Panc1 (cell line): ENCODE data around the gene SLC4A4. TPM values are rescaled to one million over a fixed set of nuclear protein-coding genes. Genes with fewer than 3 reads are reported as not detected.

Experiments used
- ATAC-seq: fragments of 200-7000 bp; cut with Tn5 transposase; 2 replicates; pipeline ENCODE4 v1.9.1; 2020; ENCODE audit warnings: mild to moderate bottlenecking, moderate library complexity
- BruUV-seq: library from RNA; stranded (reverse); fragments of 400-500 nt; replicated peaks from 2 replicates; lab custom pipeline; 2021; lab: Mats Ljungman, UMichigan
- CTCF ChIA-PET: fragments of 300-600 bp; sonication (Branson Sonifier 250); formaldehyde crosslinking; loops from one replicate; lab custom pipeline; 2022; ENCODE audit warnings: antibody characterized with exemption; lab: Charles Lee
- POLR2A ChIA-PET: fragments of 300-600 bp; sonication (Branson Sonifier 250); formaldehyde crosslinking; loops from one replicate; lab custom pipeline; 2022; ENCODE audit warnings: antibody characterized with exemption; lab: Charles Lee
- DNase-seq: peaks from one replicate; pipeline ENCODE4 v3.0.0-alpha.2; 2010; ENCODE audit warnings: low read depth, low spot score
- H3K27ac ChIP-seq: 2 replicates; pipeline ENCODE4 v1.5.1; 2011; ENCODE audit warnings: mild to moderate bottlenecking, low read length, inconsistent platforms
- H3K27me3 ChIP-seq: fragments of 200-500 bp; sonication (Bioruptor generic); 2 replicates; pipeline ENCODE4 v1.6.0; 2014; ENCODE audit warnings: low read length, inconsistent platforms; ENCODE audit not compliant: control insufficient read depth, insufficient read depth
- H3K36me3 ChIP-seq: fragments of 200-500 bp; sonication (Bioruptor generic); 2 replicates; pipeline ENCODE4 v1.5.1; 2014; ENCODE audit warnings: inconsistent platforms, mild to moderate bottlenecking, low read length, moderate library complexity; ENCODE audit not compliant: control insufficient read depth, insufficient read depth
- H3K4me1 ChIP-seq: 2 replicates; pipeline ENCODE4 v1.5.1; 2011; ENCODE audit warnings: inconsistent platforms, mild to moderate bottlenecking, low read length, moderate library complexity; ENCODE audit not compliant: control insufficient read depth, insufficient read depth
- H3K4me3 ChIP-seq, 2 experiments: 2 replicates each; pipeline ENCODE4 v1.5.1; 2011 to 2012; ENCODE audit warnings: low read depth in 2 of 2, low read length in 2 of 2, mild to moderate bottlenecking in 2 of 2, inconsistent platforms in 1 of 2, moderate library complexity in 1 of 2
- H3K9me3 ChIP-seq: fragments of 200-500 bp; sonication (Bioruptor generic); 2 replicates; pipeline ENCODE4 v1.5.1; 2014; ENCODE audit warnings: low read depth, mild to moderate bottlenecking, inconsistent platforms, low read length, moderate library complexity; ENCODE audit not compliant: control insufficient read depth, insufficient read depth
- POLR2AphosphoS5 ChIP-seq: IDR thresholded peaks from 2 replicates; pipeline ENCODE4 v1.6.1; 2012; ENCODE audit warnings: mild to moderate bottlenecking, low read depth, low read length, moderate library complexity
- SIN3A ChIP-seq: IDR thresholded peaks from 2 replicates; pipeline ENCODE4 v1.6.1; 2012; ENCODE audit warnings: low read depth, mild to moderate bottlenecking, low read length, moderate library complexity, borderline replicate concordance; ENCODE audit not compliant: insufficient read depth
- TCF7L2 ChIP-seq: IDR thresholded peaks from 2 replicates; pipeline ENCODE4 v1.6.1; 2011; ENCODE audit warnings: mild to moderate bottlenecking, low read depth, low read length, inconsistent platforms
- in situ Hi-C: cut with HindIII; loops from 2 replicates; pipeline ENCODE4 v1.10.0; 2016; ENCODE audit warnings: low sequenced_read_pairs, low pct_unique_long_range_greater_than_20kb
- intact Hi-C: fragments of 100-400 bp; cut with micrococcal nuclease; formaldehyde crosslinking; loops from one replicate; pipeline ENCODE4 v1.10.0; 2022; ENCODE audit not compliant: unreplicated experiment
- total RNA-seq: library from RNA; stranded (reverse); gene quantifications from one replicate; pipeline ENCODE4 v1.2.1, GENCODE V29; 2021; ENCODE audit not compliant: unreplicated experiment
- TF ChIP-seq, protein P1 (sequence below), 2 experiments: IDR thresholded peaks; 2 replicates each; pipeline ENCODE4 v1.6.1; 2011 to 2012; ENCODE audit warnings: low read depth in 2 of 2, control low read depth in 1 of 2, low read length in 1 of 2, mild to moderate bottlenecking in 1 of 2, moderate library complexity in 1 of 2; ENCODE audit not compliant: insufficient read depth in 1 of 2
- TF ChIP-seq, protein P2 (sequence below): fragments of 450-650 bp; IDR thresholded peaks from 2 replicates; pipeline ENCODE4 v1.5.1; 2017; ENCODE audit warnings: mild to moderate bottlenecking

Gene SLC4A4
- total RNA-seq, 1 experiment from 2014 or later = 0.26 TPM

DNA sequence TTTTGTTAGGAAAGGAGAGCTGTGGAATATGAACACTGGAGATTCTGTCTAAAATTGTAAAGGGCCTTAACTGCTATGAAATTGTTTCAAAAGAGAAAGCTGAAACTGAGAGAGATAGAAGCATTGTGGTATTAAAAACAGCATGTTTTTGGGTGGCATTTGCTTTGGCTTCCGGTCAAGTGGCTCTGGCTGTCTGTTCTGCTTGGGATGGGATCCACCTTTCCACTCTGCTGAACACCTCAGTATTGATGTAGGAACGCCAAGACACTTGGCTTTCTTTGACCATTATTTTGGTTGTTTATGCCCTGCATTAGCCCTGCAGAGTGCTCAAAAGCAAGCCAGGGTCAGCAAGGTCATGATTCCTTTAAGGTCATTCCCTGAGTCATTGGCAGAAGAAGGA lies 199.7 kb downstream of the SLC4A4 start:
- ChIA-PET CTCF (no interaction called here), POLR2A (no interaction called here)
- intact Hi-C loops (no loop called here), in situ Hi-C loops (no loop called here)
- no peak for ATAC-seq
- Histone ChIP-seq H3K27ac (no peak overlapping the region), H3K4me3 (no peak overlapping the region), H3K9me3 (no peaks in the 10 kb centered on the region), H3K27me3 (no peaks in the 10 kb centered on the region), H3K4me1 (no peaks in the 10 kb centered on the region), H3K36me3 (no peaks in the 10 kb centered on the region)
- no TSS peak for BruUV-seq
- DNase-seq = no peak
- no peak for TF ChIP-seq POLR2AphosphoS5
- TF ChIP-seq, protein P1, sequence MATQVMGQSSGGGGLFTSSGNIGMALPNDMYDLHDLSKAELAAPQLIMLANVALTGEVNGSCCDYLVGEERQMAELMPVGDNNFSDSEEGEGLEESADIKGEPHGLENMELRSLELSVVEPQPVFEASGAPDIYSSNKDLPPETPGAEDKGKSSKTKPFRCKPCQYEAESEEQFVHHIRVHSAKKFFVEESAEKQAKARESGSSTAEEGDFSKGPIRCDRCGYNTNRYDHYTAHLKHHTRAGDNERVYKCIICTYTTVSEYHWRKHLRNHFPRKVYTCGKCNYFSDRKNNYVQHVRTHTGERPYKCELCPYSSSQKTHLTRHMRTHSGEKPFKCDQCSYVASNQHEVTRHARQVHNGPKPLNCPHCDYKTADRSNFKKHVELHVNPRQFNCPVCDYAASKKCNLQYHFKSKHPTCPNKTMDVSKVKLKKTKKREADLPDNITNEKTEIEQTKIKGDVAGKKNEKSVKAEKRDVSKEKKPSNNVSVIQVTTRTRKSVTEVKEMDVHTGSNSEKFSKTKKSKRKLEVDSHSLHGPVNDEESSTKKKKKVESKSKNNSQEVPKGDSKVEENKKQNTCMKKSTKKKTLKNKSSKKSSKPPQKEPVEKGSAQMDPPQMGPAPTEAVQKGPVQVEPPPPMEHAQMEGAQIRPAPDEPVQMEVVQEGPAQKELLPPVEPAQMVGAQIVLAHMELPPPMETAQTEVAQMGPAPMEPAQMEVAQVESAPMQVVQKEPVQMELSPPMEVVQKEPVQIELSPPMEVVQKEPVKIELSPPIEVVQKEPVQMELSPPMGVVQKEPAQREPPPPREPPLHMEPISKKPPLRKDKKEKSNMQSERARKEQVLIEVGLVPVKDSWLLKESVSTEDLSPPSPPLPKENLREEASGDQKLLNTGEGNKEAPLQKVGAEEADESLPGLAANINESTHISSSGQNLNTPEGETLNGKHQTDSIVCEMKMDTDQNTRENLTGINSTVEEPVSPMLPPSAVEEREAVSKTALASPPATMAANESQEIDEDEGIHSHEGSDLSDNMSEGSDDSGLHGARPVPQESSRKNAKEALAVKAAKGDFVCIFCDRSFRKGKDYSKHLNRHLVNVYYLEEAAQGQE (IDR thresholded peaks at IDR 0.05; ENCODE audit: insufficient read depth in 1 of 2, low read depth in 2 of 2, low read length in 1 of 2) = no peak
- TF ChIP-seq, protein P2, sequence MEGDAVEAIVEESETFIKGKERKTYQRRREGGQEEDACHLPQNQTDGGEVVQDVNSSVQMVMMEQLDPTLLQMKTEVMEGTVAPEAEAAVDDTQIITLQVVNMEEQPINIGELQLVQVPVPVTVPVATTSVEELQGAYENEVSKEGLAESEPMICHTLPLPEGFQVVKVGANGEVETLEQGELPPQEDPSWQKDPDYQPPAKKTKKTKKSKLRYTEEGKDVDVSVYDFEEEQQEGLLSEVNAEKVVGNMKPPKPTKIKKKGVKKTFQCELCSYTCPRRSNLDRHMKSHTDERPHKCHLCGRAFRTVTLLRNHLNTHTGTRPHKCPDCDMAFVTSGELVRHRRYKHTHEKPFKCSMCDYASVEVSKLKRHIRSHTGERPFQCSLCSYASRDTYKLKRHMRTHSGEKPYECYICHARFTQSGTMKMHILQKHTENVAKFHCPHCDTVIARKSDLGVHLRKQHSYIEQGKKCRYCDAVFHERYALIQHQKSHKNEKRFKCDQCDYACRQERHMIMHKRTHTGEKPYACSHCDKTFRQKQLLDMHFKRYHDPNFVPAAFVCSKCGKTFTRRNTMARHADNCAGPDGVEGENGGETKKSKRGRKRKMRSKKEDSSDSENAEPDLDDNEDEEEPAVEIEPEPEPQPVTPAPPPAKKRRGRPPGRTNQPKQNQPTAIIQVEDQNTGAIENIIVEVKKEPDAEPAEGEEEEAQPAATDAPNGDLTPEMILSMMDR = no peak
- no peak for TF ChIP-seq SIN3A
- TF ChIP-seq TCF7L2 = no peak

DNA sequence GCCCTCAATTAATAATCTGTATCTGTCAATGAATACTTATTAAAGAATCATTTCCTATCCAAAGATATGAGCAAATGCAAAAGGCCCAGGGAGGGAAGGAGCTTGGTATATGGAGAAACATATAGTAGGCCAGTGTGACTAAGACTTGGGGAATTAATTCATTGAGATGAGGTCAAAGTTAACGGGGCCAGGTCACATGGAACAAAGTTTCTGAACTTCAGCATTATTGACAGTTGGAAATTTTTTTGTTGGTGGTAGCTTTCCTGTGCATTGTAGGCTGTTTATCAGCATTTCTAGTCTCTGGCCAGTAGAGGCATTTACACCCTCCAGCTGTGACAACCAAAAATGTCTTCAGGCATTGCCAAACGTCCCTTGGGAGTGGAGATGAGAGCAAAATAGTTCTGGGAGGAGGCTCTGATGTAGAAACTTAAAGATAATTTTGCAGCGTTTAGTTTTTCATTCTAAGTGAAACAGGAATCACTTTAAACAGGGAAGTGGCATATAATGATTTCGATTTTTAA lies 202.0 kb downstream of the SLC4A4 start:
- CTCF ChIA-PET = no interaction called here
- DNase-seq (no peak), ATAC-seq (no peak)
- no peak overlapping the region for H3K27ac ChIP-seq
- H3K4me1 ChIP-seq = no peaks in the 10 kb centered on the region
- H3K9me3 ChIP-seq = no peaks in the 10 kb centered on the region
- BruUV-seq = no TSS peak
- no peaks in the 10 kb centered on the region for H3K27me3 ChIP-seq
- intact Hi-C loops (no loop called here), in situ Hi-C loops (no loop called here)
- no peaks in the 10 kb centered on the region for H3K36me3 ChIP-seq
- POLR2A ChIA-PET = no interaction called here
- no peak for TF ChIP-seq POLR2AphosphoS5
- TF ChIP-seq, protein P1 (IDR thresholded peaks at IDR 0.05; ENCODE audit: insufficient read depth in 1 of 2, low read depth in 2 of 2, low read length in 1 of 2) = no peak
- TF ChIP-seq TCF7L2 = no peak
- TF ChIP-seq, protein P2 = no peak
- no peak for TF ChIP-seq SIN3A
- H3K4me3 ChIP-seq = no peak overlapping the region
